Natural killer cell (primary cell): ENCODE data around the gene ABCC11. TPM values are rescaled to one million over a fixed set of nuclear protein-coding genes. Genes with fewer than 3 reads are reported as not detected.

Experiments
- ATAC-seq, 3 donors: fragments of 150-1000 bp in 2 of 3; fragments of 200-7000 bp in 1 of 3; cut with Tn5 transposase; 1 replicate in 1 of 3; 2 replicates in 2 of 3; pipeline ENCODE4 v1.10.0; 2021; ENCODE audit warnings: mild to moderate bottlenecking in 2 of 3, moderate library complexity in 2 of 3
- DNase-seq, 2 donors: peaks; one replicate each; pipeline versions ENCODE4 v3.0.0 to v3.0.0-alpha.2; 2013 to 2021; ENCODE audit warnings: mixed read lengths in 1 of 2
- H3K27ac ChIP-seq: one replicate; pipeline ENCODE4 v1.5.1; 2013; ENCODE audit warnings: mild to moderate bottlenecking, low read length
- H3K27me3 ChIP-seq: one replicate; pipeline ENCODE4 v1.6.1; 2013; ENCODE audit warnings: low read length; ENCODE audit not compliant: control insufficient read depth, insufficient read depth
- H3K36me3 ChIP-seq: one replicate; pipeline ENCODE4 v1.6.1; 2013; ENCODE audit warnings: low read length; ENCODE audit not compliant: control insufficient read depth, insufficient read depth
- H3K4me1 ChIP-seq: one replicate; pipeline ENCODE4 v1.6.1; 2013; ENCODE audit warnings: low read length; ENCODE audit not compliant: control insufficient read depth, insufficient read depth
- H3K4me3 ChIP-seq: one replicate; pipeline ENCODE4 v1.5.1; 2013; ENCODE audit warnings: low read length
- H3K9me3 ChIP-seq: one replicate; pipeline ENCODE4 v1.6.1; 2013; ENCODE audit warnings: low read length; ENCODE audit not compliant: control insufficient read depth, insufficient read depth
- H3K27ac Mint-ChIP-seq, 2 donors: one replicate each; pipeline ENCODE4 v1.8.0; 2022; ENCODE audit warnings: mild to moderate bottlenecking in 2 of 2, mixed read lengths in 2 of 2, moderate library complexity in 1 of 2
- H3K27me3 Mint-ChIP-seq, 2 donors: one replicate each; pipeline ENCODE4 v1.8.0; 2022; ENCODE audit warnings: low read depth in 2 of 2, mixed read lengths in 2 of 2
- H3K36me3 Mint-ChIP-seq: one replicate; pipeline ENCODE4 v1.8.0; 2022; ENCODE audit warnings: mixed read lengths
- H3K4me1 Mint-ChIP-seq, 2 donors: one replicate each; pipeline ENCODE4 v1.8.0; 2022; ENCODE audit warnings: mixed read lengths in 2 of 2
- H3K4me3 Mint-ChIP-seq: one replicate; pipeline ENCODE4 v1.8.0; 2022; ENCODE audit warnings: mild to moderate bottlenecking, moderate library complexity, mixed read lengths
- H3K9me3 Mint-ChIP-seq, 2 donors: one replicate each; pipeline ENCODE4 v1.8.0; 2022; ENCODE audit warnings: mixed read lengths in 2 of 2
- WGBS: methylation state at CpG from one replicate; pipeline ENCODE4 v1.1.7; 2013; ENCODE audit warnings: missing lambda C conversion rate; ENCODE audit not compliant: insufficient coverage; 5-methylcytosine and 5-hydroxymethylcytosine counted together
- intact Hi-C: fragments of 100-400 bp; cut with micrococcal nuclease; formaldehyde crosslinking; loops from one replicate; pipeline ENCODE4 v1.14.2; 2022
- total RNA-seq, 4 donors: library from RNA; stranded (reverse); fragments of 120-200 nt in 1 of 4; gene quantifications; one replicate each; pipeline versions ENCODE4 v1.2.3 to v1.2.4, GENCODE V29; 2013 to 2022
- TF ChIP-seq, protein P1 (sequence below): fragments of 200-600 bp; IDR thresholded peaks from one replicate; pipeline ENCODE4 v1.8.0; 2022; ENCODE audit warnings: antibody characterized with exemption

ABCC11 gene
- total RNA-seq, 3 donors from 2014 or later (not counting 1 experiment from before 2014, with no cell fraction given) = 0.20 to 0.30 TPM; not detected in 1

DNA sequence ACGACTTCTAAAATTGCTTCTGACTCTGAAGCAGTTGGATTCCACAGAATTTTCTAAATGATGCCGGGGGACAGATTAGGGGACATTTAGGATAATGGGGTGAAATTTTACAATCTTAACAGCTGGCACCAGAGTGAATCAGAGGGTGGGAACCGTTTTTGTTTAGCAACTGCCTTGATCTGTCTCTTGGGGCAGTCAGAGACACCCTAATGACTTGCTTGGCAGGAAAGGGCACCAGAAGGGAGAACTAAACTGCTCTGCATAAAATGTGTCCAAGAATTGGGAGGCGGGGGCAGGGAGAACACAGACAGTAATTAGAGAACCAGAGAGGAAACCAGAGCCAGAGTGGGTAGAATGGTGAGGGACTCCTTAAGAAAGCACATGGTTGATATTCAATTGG lies 85.4 kb downstream of the ABCC11 start:
- Mint-ChIP-seq H3K4me3 (no peak overlapping the region), H3K27me3 (peaks cover 8 to 22% of the 10 kb centered on the region in 2 donors), H3K36me3 (no peaks in the 10 kb centered on the region), H3K9me3 (no peaks in the 10 kb centered on the region), H3K4me1 (peaks cover 5 to 6% of the 10 kb centered on the region in 2 donors), H3K27ac (no peak overlapping the region)
- Histone ChIP-seq H3K9me3 (no peaks in the 10 kb centered on the region), H3K4me3 (no peak overlapping the region), H3K36me3 (no peaks in the 10 kb centered on the region), H3K4me1 (peaks cover 4% of the 10 kb centered on the region), H3K27me3 (peaks cover 1% of the 10 kb centered on the region), H3K27ac (no peak overlapping the region)
- DNase-seq (no peak), ATAC-seq (no peak)
- intact Hi-C loops = loop anchor here (10.0 kb wide), 1 partner anchor 1307 kb away; no protein-coding TSS in a partner anchor
- WGBS = 76% methylated on average over 4 of the region's 4 CpGs
- TF ChIP-seq, protein P1, sequence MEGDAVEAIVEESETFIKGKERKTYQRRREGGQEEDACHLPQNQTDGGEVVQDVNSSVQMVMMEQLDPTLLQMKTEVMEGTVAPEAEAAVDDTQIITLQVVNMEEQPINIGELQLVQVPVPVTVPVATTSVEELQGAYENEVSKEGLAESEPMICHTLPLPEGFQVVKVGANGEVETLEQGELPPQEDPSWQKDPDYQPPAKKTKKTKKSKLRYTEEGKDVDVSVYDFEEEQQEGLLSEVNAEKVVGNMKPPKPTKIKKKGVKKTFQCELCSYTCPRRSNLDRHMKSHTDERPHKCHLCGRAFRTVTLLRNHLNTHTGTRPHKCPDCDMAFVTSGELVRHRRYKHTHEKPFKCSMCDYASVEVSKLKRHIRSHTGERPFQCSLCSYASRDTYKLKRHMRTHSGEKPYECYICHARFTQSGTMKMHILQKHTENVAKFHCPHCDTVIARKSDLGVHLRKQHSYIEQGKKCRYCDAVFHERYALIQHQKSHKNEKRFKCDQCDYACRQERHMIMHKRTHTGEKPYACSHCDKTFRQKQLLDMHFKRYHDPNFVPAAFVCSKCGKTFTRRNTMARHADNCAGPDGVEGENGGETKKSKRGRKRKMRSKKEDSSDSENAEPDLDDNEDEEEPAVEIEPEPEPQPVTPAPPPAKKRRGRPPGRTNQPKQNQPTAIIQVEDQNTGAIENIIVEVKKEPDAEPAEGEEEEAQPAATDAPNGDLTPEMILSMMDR = no peak

DNA sequence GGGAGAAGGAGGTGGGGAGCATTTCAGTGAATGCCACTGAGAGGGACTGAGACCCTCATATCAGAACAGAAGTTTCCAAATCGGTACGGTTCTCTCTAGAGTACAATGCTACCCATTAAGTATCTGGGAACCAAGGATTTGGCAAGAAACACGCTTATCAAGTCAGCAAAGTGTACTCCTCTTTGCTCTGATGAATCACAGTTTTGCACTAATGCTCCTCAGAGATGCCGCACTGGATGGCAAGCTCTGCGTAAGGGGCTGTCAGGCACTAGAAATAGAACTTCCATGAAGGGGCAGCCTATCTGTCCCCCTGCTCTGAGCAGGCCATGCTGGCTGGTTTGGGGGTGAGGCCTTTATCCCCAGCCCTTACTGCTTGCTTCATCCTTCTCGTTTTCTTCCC lies 86.8 kb downstream of the ABCC11 start:
- TF ChIP-seq, protein P1 = no peak
- peaks cover 8 to 25% of the 10 kb centered on the region in 2 donors for H3K27me3 Mint-ChIP-seq
- peaks cover 9% of the 10 kb centered on the region for H3K4me1 ChIP-seq
- H3K4me3 ChIP-seq = no peak overlapping the region
- intact Hi-C loops = loop anchor here (10.0 kb wide), 1 partner anchor 1306 kb away; no protein-coding TSS in a partner anchor
- no peaks in the 10 kb centered on the region for H3K36me3 Mint-ChIP-seq
- H3K27me3 ChIP-seq = peaks cover 5% of the 10 kb centered on the region
- no peaks in the 10 kb centered on the region for H3K36me3 ChIP-seq
- DNase-seq = no peak
- no peaks in the 10 kb centered on the region for H3K9me3 Mint-ChIP-seq
- WGBS = 95% methylated on average over 5 of the region's 6 CpGs
- H3K27ac ChIP-seq = no peak overlapping the region
- H3K4me3 Mint-ChIP-seq = no peak overlapping the region
- H3K9me3 ChIP-seq = no peaks in the 10 kb centered on the region
- no peak for ATAC-seq
- no peak overlapping the region for H3K27ac Mint-ChIP-seq
- peaks cover 5 to 6% of the 10 kb centered on the region in 2 donors for H3K4me1 Mint-ChIP-seq

DNA sequence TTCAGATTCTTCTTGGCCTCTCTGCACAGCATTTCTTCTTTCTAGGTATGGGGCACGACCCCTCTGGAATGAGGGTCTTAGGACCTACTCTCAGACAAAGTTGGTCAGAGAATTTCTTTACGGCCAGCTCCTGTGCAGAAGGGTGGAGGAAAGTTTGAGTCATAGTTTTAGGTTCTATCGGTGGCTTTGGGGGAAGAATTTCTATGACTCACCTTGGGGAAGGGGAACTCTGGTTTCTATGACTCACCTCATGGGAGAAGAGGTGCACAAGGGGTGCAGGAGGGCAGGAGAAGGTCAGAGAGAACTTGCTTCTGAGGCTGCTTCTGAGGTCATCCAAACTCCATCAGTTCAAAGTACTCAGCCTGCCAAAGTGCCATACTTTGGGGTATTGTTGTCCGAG lies 89.0 kb downstream of the ABCC11 start:
- Mint-ChIP-seq H3K4me1 (no peaks in the 10 kb centered on the region), H3K4me3 (no peak overlapping the region), H3K36me3 (no peaks in the 10 kb centered on the region), H3K9me3 (no peaks in the 10 kb centered on the region), H3K27ac (no peak overlapping the region), H3K27me3 (peaks cover 12 to 47% of the 10 kb centered on the region in 2 donors)
- intact Hi-C loops = no loop called here
- Histone ChIP-seq H3K36me3 (no peaks in the 10 kb centered on the region), H3K9me3 (no peaks in the 10 kb centered on the region), H3K27ac (no peak overlapping the region), H3K4me1 (peaks cover 6% of the 10 kb centered on the region), H3K4me3 (no peak overlapping the region), H3K27me3 (peaks cover 5% of the 10 kb centered on the region)
- DNase-seq (no peak), ATAC-seq (no peak)
- TF ChIP-seq, protein P1 = no peak
- WGBS = 33% methylated on average over 4 of the region's 4 CpGs

DNA sequence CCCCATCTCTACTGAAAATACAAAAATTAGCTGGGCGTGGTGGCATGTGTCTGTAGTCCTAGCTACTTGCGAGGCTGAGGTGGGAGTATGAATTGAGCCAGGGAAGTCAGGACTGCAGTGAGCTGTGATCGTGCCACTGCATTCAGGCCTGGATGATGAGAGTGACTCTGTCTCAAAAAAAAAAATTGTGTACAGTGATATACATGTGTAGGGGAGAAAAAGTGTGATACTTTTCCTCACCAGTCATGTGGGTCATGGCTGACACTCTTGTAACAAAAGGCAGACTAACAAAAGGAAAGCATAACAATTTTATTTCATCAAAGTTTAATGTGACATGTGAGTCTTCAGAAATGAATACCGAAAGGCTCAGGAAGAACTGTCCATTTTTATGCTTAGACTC lies 89.5 kb downstream of the ABCC11 start:
- Mint-ChIP-seq H3K4me1 (no peaks in the 10 kb centered on the region), H3K27me3 (peaks cover 12 to 42% of the 10 kb centered on the region in 2 donors), H3K4me3 (no peak overlapping the region), H3K36me3 (no peaks in the 10 kb centered on the region), H3K9me3 (no peaks in the 10 kb centered on the region), H3K27ac (no peak overlapping the region)
- Histone ChIP-seq H3K4me1 (peaks cover 6% of the 10 kb centered on the region), H3K36me3 (no peaks in the 10 kb centered on the region), H3K27ac (no peak overlapping the region), H3K27me3 (peaks cover 5% of the 10 kb centered on the region), H3K4me3 (no peak overlapping the region), H3K9me3 (no peaks in the 10 kb centered on the region)
- DNase-seq (no peak), ATAC-seq (no peak)
- TF ChIP-seq, protein P1 = no peak
- intact Hi-C loops = loop anchor here (2.0 kb wide), 1 partner anchor 1121 kb away; no protein-coding TSS in a partner anchor
- WGBS = 72% methylated on average over 4 of the region's 4 CpGs
